Large intestine (tissue), 3 donors: Measurements from ENCODE around the gene ARFIP1. TPM values are rescaled to one million over a fixed set of nuclear protein-coding genes. Genes with fewer than 3 reads are reported as not detected.
A peak's percentile ranks its signal among the peaks of the same experiment; 100 is the strongest.

Experiments used
- DNase-seq, 2 donors: peaks; one replicate each; pipeline versions ENCODE4 v3.0.0 to v3.0.0-alpha.2; 2013
- H3K27ac ChIP-seq: one replicate; pipeline ENCODE4 v1.5.1; 2013; ENCODE audit warnings: low read length
- H3K27me3 ChIP-seq: 2 replicates; pipeline ENCODE4 v1.6.1; 2013; ENCODE audit warnings: low read length; ENCODE audit not compliant: control insufficient read depth, insufficient read depth
- H3K36me3 ChIP-seq: 2 replicates; pipeline ENCODE4 v1.6.1; 2013; ENCODE audit warnings: low read length; ENCODE audit not compliant: control insufficient read depth, insufficient read depth
- H3K4me1 ChIP-seq: one replicate; pipeline ENCODE4 v1.6.1; 2013; ENCODE audit warnings: low read length; ENCODE audit not compliant: control insufficient read depth, insufficient read depth
- H3K4me3 ChIP-seq: one replicate; pipeline ENCODE4 v1.5.1; 2013; ENCODE audit warnings: low read length
- H3K9me3 ChIP-seq: one replicate; pipeline ENCODE4 v1.6.1; 2013; ENCODE audit warnings: mild to moderate bottlenecking, low read depth, low read length, moderate library complexity; ENCODE audit not compliant: control insufficient read depth
- WGBS: methylation state at CpG from one replicate; pipeline ENCODE4 v1.1.5; 2013; ENCODE audit warnings: low lambda C conversion rate; ENCODE audit not compliant: insufficient coverage; 5-methylcytosine and 5-hydroxymethylcytosine counted together
- polyA plus RNA-seq: library from polyadenylated mRNA; unstranded; fragments of 120-200 nt; gene quantifications from one replicate; pipeline ENCODE4 v1.2.1, GENCODE V29; 2013

Gene ARFIP1
- polyA plus RNA-seq, 1 donor, result 38.7 TPM

GRCh38 chr4:152810715-152811287 lies 31.0 kb downstream of the ARFIP1 start:
- Histone ChIP-seq H3K4me3 (no peak overlapping the region), H3K27ac (no peak overlapping the region), H3K4me1 (no peaks in the 10 kb centered on the region), H3K27me3 (no peaks in the 10 kb centered on the region), H3K9me3 (peaks cover 20% of the 10 kb centered on the region), H3K36me3 (peaks cover 2% of the 10 kb centered on the region)
- 70% methylated on average over 2 of the region's 11 CpGs for WGBS
- peak in 1 of 2 donors; percentile 11 for DNase-seq

- Histone ChIP-seq H3K27me3 (no peaks in the 10 kb centered on the region), H3K4me3 (no peak overlapping the region), H3K36me3 (peaks cover 19% of the 10 kb centered on the region), H3K4me1 (no peaks in the 10 kb centered on the region), H3K9me3 (peaks cover 26% of the 10 kb centered on the region), H3K27ac (no peak overlapping the region)
- no peak for DNase-seq
Observed at GRCh38 chr4:152815078-152815477, 35.3 kb downstream of the ARFIP1 start.

- no peak for DNase-seq
- no peak overlapping the region for H3K27ac ChIP-seq
- peaks cover 20% of the 10 kb centered on the region for H3K36me3 ChIP-seq
- H3K4me1 ChIP-seq, result no peaks in the 10 kb centered on the region
- H3K4me3 ChIP-seq, result no peak overlapping the region
- peaks cover 30% of the 10 kb centered on the region for H3K9me3 ChIP-seq
- no peaks in the 10 kb centered on the region for H3K27me3 ChIP-seq
Observed at GRCh38 chr4:152817331-152817730, 37.6 kb downstream of the ARFIP1 start.

GRCh38 chr4:152819026-152819645 lies 39.4 kb downstream of the ARFIP1 start:
- H3K4me1 ChIP-seq, result no peaks in the 10 kb centered on the region
- DNase-seq, result no peak
- H3K4me3 ChIP-seq, result no peak overlapping the region
- no peaks in the 10 kb centered on the region for H3K27me3 ChIP-seq
- peaks cover 20% of the 10 kb centered on the region for H3K36me3 ChIP-seq
- H3K9me3 ChIP-seq, result peaks cover 26% of the 10 kb centered on the region
- no peak overlapping the region for H3K27ac ChIP-seq
- WGBS, result no CpG with 5 or more reads among the region's 7 CpGs

- no CpG with 5 or more reads among the region's 2 CpGs for WGBS
- Histone ChIP-seq H3K27ac (no peak overlapping the region), H3K4me1 (no peaks in the 10 kb centered on the region), H3K27me3 (no peaks in the 10 kb centered on the region), H3K36me3 (peaks cover 20% of the 10 kb centered on the region), H3K4me3 (no peak overlapping the region), H3K9me3 (peaks cover 16% of the 10 kb centered on the region)
- no peak for DNase-seq
Observed at GRCh38 chr4:152820073-152820472, 40.3 kb downstream of the ARFIP1 start.

GRCh38 chr4:152822323-152822722 lies 42.6 kb downstream of the ARFIP1 start:
- no peak for DNase-seq
- no CpG with 5 or more reads among the region's 1 CpG for WGBS

GRCh38 chr4:152824561-152824960 lies 44.8 kb downstream of the ARFIP1 start:
- Histone ChIP-seq H3K4me3 (no peak overlapping the region), H3K9me3 (peaks cover 10% of the 10 kb centered on the region), H3K4me1 (no peaks in the 10 kb centered on the region), H3K27me3 (no peaks in the 10 kb centered on the region), H3K36me3 (peaks cover 6% of the 10 kb centered on the region), H3K27ac (no peak overlapping the region)
- no peak for DNase-seq
- no CpG with 5 or more reads among the region's 2 CpGs for WGBS

More at GRCh38 chr4:152822323-152822722, 42.6 kb downstream of the ARFIP1 start:
- no peaks in the 10 kb centered on the region for H3K27me3 ChIP-seq
- H3K9me3 ChIP-seq, result peaks cover 9% of the 10 kb centered on the region
- peaks cover 18% of the 10 kb centered on the region for H3K36me3 ChIP-seq
- H3K4me1 ChIP-seq, result no peaks in the 10 kb centered on the region
- no peak overlapping the region for H3K27ac ChIP-seq
- H3K4me3 ChIP-seq, result no peak overlapping the region

GRCh38 chr4:152825336-152825735 lies 45.6 kb downstream of the ARFIP1 start:
- Histone ChIP-seq H3K27me3 (no peaks in the 10 kb centered on the region), H3K4me1 (no peaks in the 10 kb centered on the region), H3K27ac (no peak overlapping the region), H3K9me3 (peaks cover 10% of the 10 kb centered on the region), H3K4me3 (no peak overlapping the region), H3K36me3 (no peaks in the 10 kb centered on the region)
- DNase-seq, result no peak

GRCh38 chr4:152828122-152828521 lies 48.4 kb downstream of the ARFIP1 start:
- Histone ChIP-seq H3K9me3 (peaks cover 3% of the 10 kb centered on the region), H3K4me1 (no peaks in the 10 kb centered on the region), H3K27me3 (no peaks in the 10 kb centered on the region), H3K27ac (no peak overlapping the region), H3K36me3 (no peaks in the 10 kb centered on the region), H3K4me3 (no peak overlapping the region)
- WGBS, result no CpG with 5 or more reads among the region's 1 CpG
- DNase-seq, result no peak

- WGBS, result no CpG with 5 or more reads among the region's 2 CpGs
- no peak for DNase-seq
- Histone ChIP-seq H3K4me1 (no peaks in the 10 kb centered on the region), H3K4me3 (no peak overlapping the region), H3K27me3 (no peaks in the 10 kb centered on the region), H3K36me3 (peaks cover 16% of the 10 kb centered on the region), H3K9me3 (peaks cover 3% of the 10 kb centered on the region), H3K27ac (no peak overlapping the region)
Observed at GRCh38 chr4:152831416-152831815, 51.7 kb downstream of the ARFIP1 start.

GRCh38 chr4:152836936-152837335 lies 57.2 kb downstream of the ARFIP1 start:
- WGBS, result 100% methylated on average over 3 of the region's 3 CpGs
- no peak overlapping the region for H3K27ac ChIP-seq
- H3K9me3 ChIP-seq, result peaks cover 13% of the 10 kb centered on the region
- H3K4me3 ChIP-seq, result no peak overlapping the region
- DNase-seq, result no peak
- H3K4me1 ChIP-seq, result no peaks in the 10 kb centered on the region
- H3K27me3 ChIP-seq, result no peaks in the 10 kb centered on the region
- H3K36me3 ChIP-seq, result peaks cover 16% of the 10 kb centered on the region
